CD4-positive, alpha-beta T cell treated with Interleukin-4 for 1 hour (primary cell): ENCODE data around the gene STK38L.

Experiments
- DNase-seq, 2 donors: peaks; one replicate each; pipeline ENCODE4 v3.0.0-alpha.2; 2020 to 2022

Gene STK38L

GRCh38 chr12:27243804-27244688 is at the start of gene STK38L:
STK38L (plus strand) TSS chr12:27244286; CDS start chr12:27297721, 53,435 bp downstream.
- peak; percentile 97 to 98 for DNase-seq

GRCh38 chr12:27194644-27195043 is 49.4 kb upstream of the STK38L start:
- no peak for DNase-seq

- no peak for DNase-seq
These were observed 46.0 kb upstream of the STK38L start for GRCh38 chr12:27198036-27198435.

GRCh38 chr12:27199638-27200300 is 44.3 kb upstream of the STK38L start:
- no peak for DNase-seq

GRCh38 chr12:27201169-27201568 is 42.9 kb upstream of the STK38L start:
- DNase-seq = no peak

- no peak for DNase-seq
These were observed 37.1 kb upstream of the STK38L start for GRCh38 chr12:27206801-27207502.

- no peak for DNase-seq
These were observed 36.3 kb upstream of the STK38L start for GRCh38 chr12:27207615-27208413.

GRCh38 chr12:27208414-27208750 is 35.7 kb upstream of the STK38L start:
- no peak for DNase-seq

- no peak for DNase-seq
These were observed 34.7 kb upstream of the STK38L start for GRCh38 chr12:27209257-27209910.

GRCh38 chr12:27210187-27210586 is 33.9 kb upstream of the STK38L start:
- no peak for DNase-seq

GRCh38 chr12:27212861-27213260 is 31.2 kb upstream of the STK38L start:
- DNase-seq = no peak

- no peak for DNase-seq
These were observed 30.8 kb upstream of the STK38L start for GRCh38 chr12:27213304-27213703.

GRCh38 chr12:27213830-27214787 is 30.0 kb upstream of the STK38L start:
- DNase-seq = no peak

GRCh38 chr12:27217590-27217989 is 26.5 kb upstream of the STK38L start:
- no peak for DNase-seq

- no peak for DNase-seq
These were observed 24.4 kb upstream of the STK38L start for GRCh38 chr12:27219693-27220054.

GRCh38 chr12:27220055-27220987 is 23.8 kb upstream of the STK38L start:
- DNase-seq = no peak

GRCh38 chr12:27220988-27221345 is 23.1 kb upstream of the STK38L start:
- DNase-seq = no peak

- DNase-seq = no peak
These were observed 22.3 kb upstream of the STK38L start for GRCh38 chr12:27221625-27222387.

GRCh38 chr12:27226407-27226929 is 17.6 kb upstream of the STK38L start:
- no peak for DNase-seq
